ENCODE data around the gene TCERG1L.

TCERG1L gene

DNA sequence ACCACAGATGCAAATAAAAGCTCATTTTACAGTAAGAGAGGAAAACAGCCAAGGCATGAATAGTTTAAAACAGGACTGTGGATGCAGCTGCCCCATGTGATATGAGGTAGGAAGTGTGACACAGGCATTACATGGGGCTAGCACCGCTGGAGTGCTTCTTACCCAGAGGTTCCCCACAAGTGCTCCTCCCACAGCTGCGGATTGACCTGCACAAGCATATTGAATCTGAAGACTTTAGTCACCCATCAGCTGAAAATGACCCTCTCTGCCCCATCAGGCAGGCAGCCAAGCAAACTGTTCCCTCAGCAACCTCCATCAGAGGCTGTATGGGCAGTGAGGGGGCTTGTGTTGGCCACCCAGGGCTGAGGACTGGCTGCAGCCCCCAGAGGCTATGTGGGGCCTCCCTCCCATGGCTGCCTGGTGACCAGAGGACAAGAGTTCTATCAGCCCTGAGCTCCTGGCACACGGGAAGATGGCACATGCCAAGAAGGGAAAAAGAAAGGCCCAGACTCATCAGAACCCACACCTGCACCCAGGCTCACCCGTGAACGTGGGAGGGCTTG is 98.7 kb downstream of the TCERG1L start:
- Mint-ChIP-seq H3K4me3 (no peak overlapping the region), H3K4me1 (ENCODE audit: low read depth) (no peaks in the 10 kb centered on the region), H3K9me3 (no peaks in the 10 kb centered on the region), H3K36me3 (ENCODE audit: low read depth) (no peaks in the 10 kb centered on the region), H3K27me3 (ENCODE audit: low read depth) (no peaks in the 10 kb centered on the region), H3K27ac (no peak overlapping the region)
- DNase-seq (ENCODE audit: low spot score): no peak

GRCh38 chr10:131211965-131212619 is 99.4 kb downstream of the TCERG1L start:
- no peaks in the 10 kb centered on the region for H3K4me1 Mint-ChIP-seq (ENCODE audit: low read depth)
- DNase-seq (ENCODE audit: low spot score): no peak
- no peaks in the 10 kb centered on the region for H3K9me3 Mint-ChIP-seq
- H3K36me3 Mint-ChIP-seq (ENCODE audit: low read depth): no peaks in the 10 kb centered on the region
- no peak overlapping the region for H3K4me3 Mint-ChIP-seq
- H3K27ac Mint-ChIP-seq: no peak overlapping the region
- H3K27me3 Mint-ChIP-seq (ENCODE audit: low read depth): no peaks in the 10 kb centered on the region

DNA sequence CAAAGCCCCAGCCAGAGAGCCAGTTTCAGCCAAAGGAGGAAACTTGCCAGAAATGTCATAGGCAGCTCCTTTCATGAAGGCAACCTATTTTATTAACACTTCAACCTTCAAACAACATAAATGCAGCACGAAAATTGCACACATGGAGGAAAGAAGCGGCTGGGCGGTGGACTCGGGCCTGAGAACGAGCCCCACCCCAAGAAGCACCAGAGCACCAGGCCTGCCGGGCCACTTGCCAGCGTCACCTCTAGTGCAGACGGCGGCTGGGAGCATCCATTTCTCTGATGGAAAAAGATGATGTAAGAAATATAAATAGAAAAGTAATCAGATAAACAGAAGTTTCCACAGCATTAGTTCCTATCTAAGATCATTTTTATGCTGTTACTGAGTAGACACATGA is 100.0 kb downstream of the TCERG1L start:
- no peaks in the 10 kb centered on the region for H3K36me3 Mint-ChIP-seq (ENCODE audit: low read depth)
- H3K9me3 Mint-ChIP-seq: no peaks in the 10 kb centered on the region
- DNase-seq (ENCODE audit: low spot score): no peak
- no peaks in the 10 kb centered on the region for H3K27me3 Mint-ChIP-seq (ENCODE audit: low read depth)
- no peak overlapping the region for H3K4me3 Mint-ChIP-seq
- H3K27ac Mint-ChIP-seq: no peak overlapping the region
- H3K4me1 Mint-ChIP-seq (ENCODE audit: low read depth): no peaks in the 10 kb centered on the region

GRCh38 chr10:131211146-131211545 is 100.4 kb downstream of the TCERG1L start:
- Mint-ChIP-seq H3K36me3 (ENCODE audit: low read depth) (no peaks in the 10 kb centered on the region), H3K4me1 (ENCODE audit: low read depth) (no peaks in the 10 kb centered on the region), H3K9me3 (no peaks in the 10 kb centered on the region), H3K4me3 (no peak overlapping the region), H3K27ac (no peak overlapping the region), H3K27me3 (ENCODE audit: low read depth) (no peaks in the 10 kb centered on the region)
- no peak for DNase-seq (ENCODE audit: low spot score)

GRCh38 chr10:131210181-131210580 is 101.3 kb downstream of the TCERG1L start:
- Mint-ChIP-seq H3K36me3 (ENCODE audit: low read depth) (no peaks in the 10 kb centered on the region), H3K4me3 (no peak overlapping the region), H3K27ac (no peak overlapping the region), H3K27me3 (ENCODE audit: low read depth) (no peaks in the 10 kb centered on the region), H3K4me1 (ENCODE audit: low read depth) (no peaks in the 10 kb centered on the region), H3K9me3 (no peaks in the 10 kb centered on the region)
- DNase-seq (ENCODE audit: low spot score): no peak

GRCh38 chr10:131207584-131208532 is 103.7 kb downstream of the TCERG1L start:
- Mint-ChIP-seq H3K36me3 (ENCODE audit: low read depth) (no peaks in the 10 kb centered on the region), H3K27ac (no peak overlapping the region), H3K4me3 (no peak overlapping the region), H3K4me1 (ENCODE audit: low read depth) (no peaks in the 10 kb centered on the region), H3K27me3 (ENCODE audit: low read depth) (no peaks in the 10 kb centered on the region), H3K9me3 (no peaks in the 10 kb centered on the region)
- no peak for DNase-seq (ENCODE audit: low spot score)

DNA sequence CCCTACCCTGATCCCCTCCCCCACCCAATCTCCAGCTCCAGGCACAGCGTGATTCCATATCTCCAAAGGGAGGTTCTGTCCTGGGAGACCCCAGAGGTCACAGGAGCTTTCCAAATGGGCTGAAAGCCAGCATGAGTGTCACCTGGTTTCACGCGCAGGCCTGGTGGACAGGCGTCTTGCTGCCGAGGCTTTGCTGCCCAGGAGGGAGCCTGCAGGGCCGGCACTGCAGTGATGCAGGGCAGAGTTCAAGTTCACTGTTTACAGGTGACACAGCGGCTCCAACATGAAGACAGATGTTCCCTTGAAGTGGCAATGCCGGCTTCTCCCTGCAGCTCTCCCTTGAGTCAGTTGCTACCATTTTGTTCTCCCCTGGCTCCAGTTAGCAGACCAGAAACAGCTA is 104.3 kb downstream of the TCERG1L start:
- Mint-ChIP-seq H3K4me3 (no peak overlapping the region), H3K9me3 (no peaks in the 10 kb centered on the region), H3K27ac (no peak overlapping the region), H3K4me1 (ENCODE audit: low read depth) (no peaks in the 10 kb centered on the region), H3K27me3 (ENCODE audit: low read depth) (no peaks in the 10 kb centered on the region), H3K36me3 (ENCODE audit: low read depth) (no peaks in the 10 kb centered on the region)
- no peak for DNase-seq (ENCODE audit: low spot score)

- Mint-ChIP-seq H3K4me3 (no peak overlapping the region), H3K36me3 (ENCODE audit: low read depth) (no peaks in the 10 kb centered on the region), H3K27ac (no peak overlapping the region), H3K27me3 (ENCODE audit: low read depth) (no peaks in the 10 kb centered on the region), H3K9me3 (no peaks in the 10 kb centered on the region), H3K4me1 (ENCODE audit: low read depth) (no peaks in the 10 kb centered on the region)
- DNase-seq (ENCODE audit: low spot score): no peak
These were observed 105.2 kb downstream of the TCERG1L start for GRCh38 chr10:131206111-131206995.

GRCh38 chr10:131205556-131205955 is 106.0 kb downstream of the TCERG1L start:
- DNase-seq (ENCODE audit: low spot score): no peak
- Mint-ChIP-seq H3K4me1 (ENCODE audit: low read depth) (no peaks in the 10 kb centered on the region), H3K9me3 (no peaks in the 10 kb centered on the region), H3K27me3 (ENCODE audit: low read depth) (no peaks in the 10 kb centered on the region), H3K27ac (no peak overlapping the region), H3K36me3 (ENCODE audit: low read depth) (no peaks in the 10 kb centered on the region), H3K4me3 (no peak overlapping the region)

- H3K4me1 Mint-ChIP-seq (ENCODE audit: low read depth): no peaks in the 10 kb centered on the region
- no peak overlapping the region for H3K4me3 Mint-ChIP-seq
- H3K27ac Mint-ChIP-seq: no peak overlapping the region
- peaks cover 3% of the 10 kb centered on the region for H3K27me3 Mint-ChIP-seq (ENCODE audit: low read depth)
- no peaks in the 10 kb centered on the region for H3K9me3 Mint-ChIP-seq
- no peaks in the 10 kb centered on the region for H3K36me3 Mint-ChIP-seq (ENCODE audit: low read depth)
- no peak for DNase-seq (ENCODE audit: low spot score)
These were observed 106.9 kb downstream of the TCERG1L start for GRCh38 chr10:131204406-131205152.

GRCh38 chr10:131203456-131204357 is 107.8 kb downstream of the TCERG1L start:
- peaks cover 5% of the 10 kb centered on the region for H3K27me3 Mint-ChIP-seq (ENCODE audit: low read depth)
- no peak for DNase-seq (ENCODE audit: low spot score)
- H3K4me1 Mint-ChIP-seq (ENCODE audit: low read depth): no peaks in the 10 kb centered on the region
- no peaks in the 10 kb centered on the region for H3K36me3 Mint-ChIP-seq (ENCODE audit: low read depth)
- H3K4me3 Mint-ChIP-seq: no peak overlapping the region
- no peaks in the 10 kb centered on the region for H3K9me3 Mint-ChIP-seq
- no peak overlapping the region for H3K27ac Mint-ChIP-seq

DNA sequence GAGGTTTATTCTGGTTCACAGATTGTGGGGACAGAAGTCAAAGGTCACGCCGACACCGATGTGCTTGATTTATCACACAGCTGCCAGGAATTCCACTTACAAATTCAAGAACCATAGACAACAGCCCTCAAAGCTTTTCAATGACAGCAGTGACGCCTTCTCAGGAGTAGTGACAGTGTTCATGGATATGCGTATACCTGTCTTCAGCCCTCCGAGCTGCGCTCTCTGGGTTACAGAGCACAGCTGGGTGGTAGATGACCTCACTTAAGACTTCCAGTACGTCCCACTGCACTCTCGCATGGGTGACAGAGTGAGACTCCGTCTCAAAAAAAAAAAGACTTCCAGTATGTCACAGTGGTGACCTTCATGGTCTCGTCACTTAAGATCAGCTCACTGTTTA is 108.5 kb downstream of the TCERG1L start:
- Mint-ChIP-seq H3K4me3 (no peak overlapping the region), H3K9me3 (no peaks in the 10 kb centered on the region), H3K36me3 (ENCODE audit: low read depth) (no peaks in the 10 kb centered on the region), H3K4me1 (ENCODE audit: low read depth) (no peaks in the 10 kb centered on the region), H3K27me3 (ENCODE audit: low read depth) (peaks cover 5% of the 10 kb centered on the region), H3K27ac (no peak overlapping the region)
- no peak for DNase-seq (ENCODE audit: low spot score)
